Stimulated activated naive CD4-positive, alpha-beta T cell (primary cell): ENCODE data around the gene NKAIN2.
"Not testable (repeated sequence)": the region's sequence is repeated elsewhere in the genome, so short reads cannot be mapped to it uniquely, and the experiment has no call there.

ENCODE experiments used
- DNase-seq, 6 experiments: peaks; one replicate each; lab custom pipeline; 2025; lab: John Stamatoyannopoulos, UW

Gene NKAIN2

DNA sequence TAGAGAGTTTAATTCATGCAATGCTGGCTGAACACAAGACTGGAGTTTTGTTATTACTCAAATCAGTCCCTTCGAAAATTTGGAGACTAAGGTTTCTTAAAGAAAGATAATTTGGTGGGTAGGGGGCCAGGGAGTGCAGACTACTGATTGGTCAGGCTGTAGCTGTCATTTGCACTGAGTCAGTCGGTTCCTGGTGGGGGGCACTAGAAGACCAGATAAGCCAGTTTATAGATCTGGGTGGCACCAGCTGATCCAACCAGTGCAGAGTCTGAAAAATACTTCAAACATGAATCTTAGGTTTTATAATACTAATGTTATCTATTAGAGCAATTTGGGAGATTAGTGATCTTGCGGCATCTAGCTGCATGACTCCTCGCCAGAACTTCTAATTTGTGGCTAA, 530.7 kb downstream of the NKAIN2 start:
- no peak for DNase-seq

GRCh38 chr6:124339610-124340334, 536.1 kb downstream of the NKAIN2 start:
- no peak for DNase-seq

GRCh38 chr6:124348339-124348738, 544.7 kb downstream of the NKAIN2 start:
- DNase-seq: not testable (repeated sequence)

GRCh38 chr6:124355146-124355545, 551.5 kb downstream of the NKAIN2 start:
- no peak for DNase-seq

DNA sequence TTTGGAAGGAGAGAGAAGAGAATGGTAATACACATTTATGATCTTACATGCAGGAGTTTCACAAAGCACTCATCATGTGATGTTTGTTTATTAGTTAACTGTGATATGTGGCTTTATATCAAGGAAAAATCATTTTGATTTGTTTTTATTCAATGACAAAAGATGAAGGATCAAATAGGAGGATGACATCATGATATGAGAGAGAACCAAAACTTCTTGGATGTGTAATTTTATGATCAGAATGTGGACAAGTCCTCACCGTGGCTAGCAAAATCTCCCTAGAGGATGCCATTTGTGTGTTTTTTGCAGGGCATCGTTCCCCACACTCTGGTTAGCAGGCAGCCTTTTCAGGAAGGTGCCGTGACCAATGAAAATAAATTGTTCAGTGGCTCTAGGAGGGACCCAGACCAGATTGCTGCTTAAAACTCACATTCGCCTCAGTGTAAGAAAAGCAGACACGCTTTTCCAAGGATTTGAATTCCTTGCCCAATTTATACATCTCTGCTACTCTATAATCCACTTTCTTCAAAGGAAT, 552.7 kb downstream of the NKAIN2 start:
- DNase-seq: no peak

DNA sequence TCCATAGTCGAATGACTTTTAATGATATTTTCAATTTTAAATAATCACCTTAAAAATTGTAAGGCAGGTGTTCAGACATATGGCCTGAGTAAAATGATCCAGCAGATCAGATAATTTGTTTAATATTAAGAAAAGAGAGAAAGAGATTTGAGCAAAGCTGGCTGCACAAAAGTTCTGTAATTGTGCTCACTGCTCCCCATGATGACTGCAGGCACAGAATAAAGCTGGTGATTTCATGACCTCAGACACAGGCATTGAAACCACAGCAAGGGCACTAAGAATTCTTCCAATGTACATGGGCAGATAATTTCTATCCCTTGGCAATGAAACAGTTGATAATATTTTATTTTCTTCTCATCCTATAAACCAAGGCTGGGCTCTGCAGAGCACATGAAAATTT, 553.1 kb downstream of the NKAIN2 start:
- DNase-seq: no peak

GRCh38 chr6:124368131-124368530, 564.5 kb downstream of the NKAIN2 start:
- no peak for DNase-seq

GRCh38 chr6:124371974-124372475, 568.4 kb downstream of the NKAIN2 start:
- DNase-seq: no peak

DNA sequence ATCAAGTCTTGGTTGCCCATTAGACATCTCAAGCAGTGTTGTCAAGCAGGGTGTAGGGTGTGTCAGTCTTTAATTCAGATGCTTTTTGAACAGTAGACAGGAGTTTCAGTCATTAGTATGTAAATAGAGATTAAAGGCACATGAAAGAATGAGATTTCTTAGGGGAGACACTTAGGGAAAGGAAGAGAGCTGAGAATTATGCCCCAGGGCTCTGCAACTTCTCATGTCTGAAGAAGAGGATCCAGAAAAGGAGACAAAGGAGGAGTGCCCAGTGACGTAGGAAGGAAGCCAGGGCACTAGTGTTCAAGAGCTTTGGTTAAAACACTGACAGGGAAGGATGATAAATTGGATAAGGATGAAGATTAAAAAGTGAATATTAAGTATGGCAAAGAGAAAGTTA, 569.7 kb downstream of the NKAIN2 start:
- DNase-seq: no peak

DNA sequence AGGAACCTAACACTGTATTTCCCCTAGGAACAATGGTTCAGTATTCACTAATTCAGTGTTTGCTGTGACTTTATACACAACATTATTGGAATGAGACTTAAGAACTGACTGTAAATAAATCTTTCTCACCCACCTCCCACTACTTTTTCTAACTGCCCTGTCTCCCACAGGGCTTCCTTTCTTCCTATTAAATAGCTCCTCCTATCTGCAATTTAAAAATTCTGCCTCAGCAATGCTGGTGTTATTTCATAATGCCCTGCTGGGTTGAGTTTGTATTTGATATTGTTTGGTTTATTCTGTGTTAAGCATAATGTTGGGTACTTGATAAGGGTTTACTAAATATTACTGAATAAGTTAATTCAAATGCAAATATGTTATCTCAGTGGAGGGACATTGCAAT, 585.5 kb downstream of the NKAIN2 start:
- DNase-seq: no peak

DNA sequence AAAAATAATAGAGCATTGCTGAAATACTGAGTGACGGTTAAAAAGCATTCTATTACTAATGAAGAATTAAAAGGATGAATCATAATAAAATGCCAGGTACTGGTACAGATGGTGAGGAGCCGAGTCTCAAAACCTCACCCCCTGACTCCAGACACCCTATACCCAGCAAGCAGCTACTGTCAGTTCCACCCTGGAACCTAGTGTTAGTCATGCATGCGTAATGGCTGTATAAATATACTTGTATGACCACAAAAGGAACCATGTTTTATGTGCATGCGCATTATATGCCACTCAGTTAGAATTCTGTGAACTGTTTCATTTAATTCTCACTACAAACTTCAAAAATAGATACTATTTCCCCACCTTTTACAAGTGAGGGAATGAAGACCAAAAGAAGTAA, 589.9 kb downstream of the NKAIN2 start:
- DNase-seq: no peak

- DNase-seq: no peak
Measured at GRCh38 chr6:124396361-124396760, 592.7 kb downstream of the NKAIN2 start.

DNA sequence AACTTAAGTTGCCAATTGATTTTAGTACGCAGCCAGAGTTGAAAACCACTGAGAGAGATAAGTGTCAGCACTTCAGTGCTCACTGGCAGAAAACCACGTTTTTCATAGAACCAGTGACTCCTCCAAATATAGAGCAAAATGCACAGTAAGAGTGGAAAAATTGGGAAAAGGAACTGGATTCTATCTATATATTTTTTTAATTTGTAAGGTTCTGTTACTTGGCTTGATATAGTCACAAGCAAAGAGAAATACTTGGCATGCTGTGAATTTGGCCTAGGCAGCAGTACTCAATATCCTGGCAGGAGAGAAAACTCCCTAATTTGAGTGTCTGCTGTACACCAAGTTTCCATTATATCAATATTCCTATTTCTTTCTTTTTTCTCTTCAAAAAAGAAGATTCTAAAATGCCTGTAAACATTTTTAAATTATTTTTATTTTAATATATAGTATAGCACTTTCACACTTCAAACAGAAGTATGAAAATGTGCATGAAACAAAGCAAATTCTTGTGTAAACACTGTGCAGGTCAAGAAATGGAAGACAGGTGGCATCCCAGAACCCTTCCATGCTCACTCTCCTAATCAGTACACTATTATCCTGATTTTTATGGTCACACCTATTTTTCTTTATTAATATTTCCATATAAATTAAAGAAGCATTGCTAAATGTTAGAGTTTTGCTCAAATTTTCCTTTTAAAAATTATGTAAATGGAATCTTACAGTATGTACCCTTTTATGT, 596.8 kb downstream of the NKAIN2 start:
- no peak for DNase-seq

- not testable (repeated sequence) for DNase-seq
Measured at GRCh38 chr6:124410425-124410824, 606.8 kb downstream of the NKAIN2 start.

GRCh38 chr6:124412657-124413056, 609.0 kb downstream of the NKAIN2 start:
- DNase-seq: not testable (repeated sequence)

DNA sequence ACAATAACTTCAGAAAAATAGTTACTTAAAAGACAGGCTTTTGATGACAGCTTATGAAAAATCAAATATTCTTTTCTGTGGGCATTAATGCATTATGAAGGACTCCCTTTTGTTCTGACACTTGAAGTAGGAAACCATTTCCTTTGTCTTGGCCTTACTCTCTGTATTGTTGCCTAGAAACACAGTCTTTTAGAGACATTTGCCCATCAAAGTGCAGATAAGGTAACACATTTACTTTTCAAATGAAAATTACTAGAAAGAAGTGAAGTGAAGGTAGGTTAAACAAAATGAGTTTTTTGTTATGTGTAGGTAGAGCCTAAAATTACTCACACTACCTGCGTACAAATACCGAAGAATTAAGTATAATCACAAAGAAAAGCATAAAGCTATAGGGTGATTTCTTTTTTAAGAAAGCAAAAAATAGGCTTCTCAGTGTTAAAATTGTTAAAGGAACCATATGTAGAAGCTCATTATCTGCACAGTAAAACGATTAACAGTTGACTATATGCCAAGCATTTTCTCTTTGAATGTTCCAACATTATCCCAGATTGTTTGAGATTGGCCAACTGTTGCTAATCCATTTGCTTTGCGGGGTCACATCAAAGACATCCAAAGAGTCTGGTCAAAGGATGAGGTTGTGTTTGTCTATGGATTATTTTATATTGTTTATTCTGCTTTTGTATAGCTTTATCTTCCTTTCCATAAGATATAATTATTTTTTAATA, 616.6 kb downstream of the NKAIN2 start:
- DNase-seq: no peak

DNA sequence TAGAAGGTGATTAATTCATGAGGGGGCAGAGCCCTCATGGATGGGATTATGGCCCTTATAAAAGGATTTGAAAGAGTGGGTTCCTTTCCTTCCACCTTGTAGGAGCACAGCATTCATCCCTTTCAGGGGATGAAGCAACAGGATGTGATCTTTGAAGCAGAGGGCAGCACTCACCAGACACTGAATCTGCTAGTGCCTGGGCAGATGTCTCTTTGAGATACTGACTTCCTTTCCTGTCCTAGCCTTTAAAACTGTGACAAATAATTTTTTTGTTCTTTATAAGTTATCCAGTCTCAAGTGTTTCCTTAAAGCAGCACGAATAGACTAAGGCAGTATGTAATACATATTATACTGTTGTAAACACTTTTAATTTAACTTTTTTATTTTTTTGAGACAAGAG, 620.0 kb downstream of the NKAIN2 start:
- DNase-seq: no peak

DNA sequence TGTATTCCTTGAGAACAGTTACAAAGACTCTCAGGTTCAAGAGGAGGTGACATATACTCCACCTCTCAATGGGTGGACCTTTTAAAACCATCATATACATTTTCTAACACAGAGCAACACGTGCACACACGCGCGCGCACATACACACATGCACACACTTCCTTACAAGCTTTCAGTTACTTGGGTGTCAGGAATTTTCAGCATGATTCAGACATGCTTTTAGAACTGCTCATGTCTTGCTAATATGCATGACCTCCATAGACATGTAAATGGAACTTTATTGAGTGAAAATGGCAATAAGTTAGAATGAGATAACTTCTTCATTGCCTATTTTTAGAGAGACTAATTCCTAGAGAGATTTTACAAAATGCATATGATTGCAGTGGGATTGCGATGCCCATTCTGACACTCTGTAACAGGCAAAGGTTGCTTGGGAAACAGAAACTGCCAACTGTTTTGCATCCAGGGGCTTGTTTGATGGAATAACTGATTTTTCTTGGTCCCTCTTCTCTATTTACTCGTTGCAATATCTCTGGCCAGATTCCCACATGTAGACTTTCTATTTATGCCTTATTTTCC, 627.2 kb downstream of the NKAIN2 start:
- no peak for DNase-seq

DNA sequence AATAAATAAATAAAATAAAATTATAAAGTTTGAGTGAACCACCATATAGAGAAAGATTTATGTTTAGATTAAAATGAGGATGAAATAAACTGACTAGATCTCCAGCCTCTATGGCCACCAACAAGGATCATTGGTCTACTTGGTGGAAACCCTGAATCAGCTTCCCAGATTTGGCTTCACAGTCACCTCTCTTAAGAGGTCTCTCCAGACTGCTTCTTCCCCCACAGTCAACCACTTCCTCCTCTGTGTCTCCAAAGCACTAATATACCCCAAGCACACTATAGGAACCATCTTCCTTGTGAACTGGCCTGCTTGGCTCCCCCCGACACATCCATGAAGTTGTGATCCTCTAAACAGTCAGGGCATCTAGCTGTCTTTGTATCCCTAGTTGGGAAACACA, 629.0 kb downstream of the NKAIN2 start:
- no peak for DNase-seq

- DNase-seq: no peak
Measured at GRCh38 chr6:124433387-124434160, 629.9 kb downstream of the NKAIN2 start.

DNA sequence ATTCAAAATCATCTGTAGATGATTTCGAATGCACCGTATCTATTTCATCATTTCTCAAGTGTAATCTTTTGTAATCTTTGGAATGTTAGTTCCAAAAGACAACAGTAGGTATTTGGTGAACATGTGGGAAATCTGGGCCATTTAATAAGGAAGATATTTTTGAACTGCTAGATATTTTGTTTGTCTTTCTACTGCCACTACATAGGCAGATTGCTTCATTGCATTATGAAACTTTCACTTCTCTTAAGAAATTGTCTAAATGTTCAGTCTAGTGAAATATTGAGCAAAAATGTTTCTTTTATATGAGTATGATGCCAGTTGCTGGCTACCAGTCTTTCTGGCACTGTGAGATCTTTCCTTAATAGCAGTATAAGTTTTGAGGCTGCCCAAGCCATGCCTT, 630.8 kb downstream of the NKAIN2 start:
- DNase-seq: no peak
